Glutamatergic neuron (in vitro differentiated cells): Measurements from ENCODE around the gene SIK2. TPM values are rescaled to one million over a fixed set of nuclear protein-coding genes. Genes with fewer than 3 reads are reported as not detected.

ENCODE experiments used
- DNase-seq: peaks from one replicate; pipeline ENCODE4 v3.0.0; 2022
- H3K27ac Mint-ChIP-seq: one replicate; pipeline ENCODE4 v1.8.0; 2020; ENCODE audit warnings: mild to moderate bottlenecking, mixed read lengths, inconsistent platforms; ENCODE audit not compliant: unreplicated experiment
- H3K27me3 Mint-ChIP-seq: one replicate; pipeline ENCODE4 v1.8.0; 2020; ENCODE audit warnings: mild to moderate bottlenecking, moderate library complexity, mixed read lengths, inconsistent platforms; ENCODE audit not compliant: unreplicated experiment
- H3K36me3 Mint-ChIP-seq: one replicate; pipeline ENCODE4 v1.8.0; 2020; ENCODE audit warnings: mild to moderate bottlenecking, mixed read lengths, inconsistent platforms; ENCODE audit not compliant: unreplicated experiment
- H3K4me1 Mint-ChIP-seq: one replicate; pipeline ENCODE4 v1.8.0; 2020; ENCODE audit warnings: mild to moderate bottlenecking, low read depth, mixed read lengths, inconsistent platforms; ENCODE audit not compliant: unreplicated experiment
- H3K4me3 Mint-ChIP-seq: one replicate; pipeline ENCODE4 v1.8.0; 2020; ENCODE audit warnings: mild to moderate bottlenecking, mixed read lengths, inconsistent platforms; ENCODE audit not compliant: unreplicated experiment
- H3K9me3 Mint-ChIP-seq: one replicate; pipeline ENCODE4 v1.8.0; 2020; ENCODE audit warnings: mild to moderate bottlenecking, moderate library complexity, mixed read lengths, inconsistent platforms; ENCODE audit not compliant: unreplicated experiment
- CTCF ChIP-seq: fragments of 200-600 bp; sonication (generic); IDR thresholded peaks from one replicate; pipeline ENCODE4 v1.5.0; 2021; ENCODE audit not compliant: partially characterized antibody, unreplicated experiment
- total RNA-seq: library from RNA; stranded (reverse); fragmentation: NEBNext Ultra II Directional; extraction: Animal tissue kit (Norgen Biotek cat#: 25700); gene quantifications from one replicate; pipeline ENCODE4 v1.2.1, GENCODE V29; 2021; ENCODE audit not compliant: unreplicated experiment

SIK2 gene
- total RNA-seq, 1 donor from 2014 or later: 10.1 TPM

- no peak overlapping the region for H3K4me3 Mint-ChIP-seq
- no peak for DNase-seq
- no peak for TF ChIP-seq CTCF
- H3K9me3 Mint-ChIP-seq: peaks cover 4% of the 10 kb centered on the region
- H3K27ac Mint-ChIP-seq: no peak overlapping the region
- no peaks in the 10 kb centered on the region for H3K27me3 Mint-ChIP-seq
- no peaks in the 10 kb centered on the region for H3K36me3 Mint-ChIP-seq
- peaks cover 46% of the 10 kb centered on the region for H3K4me1 Mint-ChIP-seq
These were observed 123.4 kb downstream of the SIK2 start for GRCh38 chr11:111725621-111726020.

- H3K27ac Mint-ChIP-seq: no peak overlapping the region
These were observed 124.1 kb downstream of the SIK2 start for GRCh38 chr11:111726301-111726713.

GRCh38 chr11:111727431-111727830, 125.2 kb downstream of the SIK2 start:
- no peak for DNase-seq
- H3K4me3 Mint-ChIP-seq: no peak overlapping the region
- H3K4me1 Mint-ChIP-seq: peaks cover 42% of the 10 kb centered on the region
- H3K27me3 Mint-ChIP-seq: no peaks in the 10 kb centered on the region
- peaks cover 4% of the 10 kb centered on the region for H3K9me3 Mint-ChIP-seq
- H3K27ac Mint-ChIP-seq: no peak overlapping the region
- no peaks in the 10 kb centered on the region for H3K36me3 Mint-ChIP-seq
- no peak for TF ChIP-seq CTCF

More at GRCh38 chr11:111726301-111726713, 124.1 kb downstream of the SIK2 start:
- DNase-seq: no peak
- Mint-ChIP-seq H3K36me3 (no peaks in the 10 kb centered on the region), H3K4me1 (peaks cover 48% of the 10 kb centered on the region), H3K4me3 (no peak overlapping the region), H3K9me3 (peaks cover 2% of the 10 kb centered on the region), H3K27me3 (no peaks in the 10 kb centered on the region)
- no peak for TF ChIP-seq CTCF

- Mint-ChIP-seq H3K4me3 (no peak overlapping the region), H3K4me1 (peaks cover 31% of the 10 kb centered on the region), H3K9me3 (peaks cover 4% of the 10 kb centered on the region), H3K27me3 (no peaks in the 10 kb centered on the region), H3K36me3 (no peaks in the 10 kb centered on the region), H3K27ac (no peak overlapping the region)
- TF ChIP-seq CTCF: no peak
- no peak for DNase-seq
These were observed 127.0 kb downstream of the SIK2 start for GRCh38 chr11:111729071-111729830.

GRCh38 chr11:111729831-111730311, 127.6 kb downstream of the SIK2 start:
- no peak overlapping the region for H3K4me3 Mint-ChIP-seq
- peak overlapping the region; percentile 12 for H3K27ac Mint-ChIP-seq
- peaks cover 5% of the 10 kb centered on the region for H3K9me3 Mint-ChIP-seq
- H3K4me1 Mint-ChIP-seq: peaks cover 34% of the 10 kb centered on the region
- H3K27me3 Mint-ChIP-seq: peaks cover under 1% of the 10 kb centered on the region
- no peak for DNase-seq
- TF ChIP-seq CTCF: no peak
- no peaks in the 10 kb centered on the region for H3K36me3 Mint-ChIP-seq
